ENCODE results near the gene FNIP2. TPM values are rescaled to one million over a fixed set of nuclear protein-coding genes. Genes with fewer than 3 reads are reported as not detected.

FNIP2 gene
- total RNA-seq, 2 donors from 2014 or later, result 26.7 to 38.2 TPM

DNA sequence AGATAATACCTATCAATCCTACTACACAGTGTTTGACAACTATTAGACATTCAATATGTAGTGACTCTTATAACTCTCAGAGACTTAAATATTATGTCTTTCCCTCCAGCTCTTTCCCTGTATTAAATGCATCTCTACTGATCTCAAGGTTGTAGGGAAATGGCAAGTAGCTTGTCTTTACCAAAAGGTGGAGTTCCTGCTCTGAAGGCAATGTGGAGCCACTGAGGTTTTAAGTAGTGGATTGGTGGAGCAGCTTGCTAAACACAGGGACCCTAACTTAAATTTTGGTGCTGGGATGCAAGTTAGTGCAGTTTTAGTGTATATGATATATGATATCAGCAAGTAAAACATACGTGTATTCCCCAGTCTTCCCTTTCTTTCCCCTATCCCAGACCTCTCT lies 13.1 kb downstream of the FNIP2 start:
- H3K36me3 ChIP-seq (replicated peaks in 1 of 2; ENCODE audit: insufficient read depth in 1 of 2, low read depth in 2 of 2), result no peaks in the 10 kb centered on the region
- DNase-seq, result no peak
- H3K4me1 ChIP-seq, result peaks cover 67% of the 10 kb centered on the region
- no peaks in the 10 kb centered on the region for H3K9me3 ChIP-seq
- ATAC-seq, result no peak
- intact Hi-C loops (cut with DNase I), result no loop called here
- peak overlapping the region in 3 of 4 donors; percentile 25 to 69 (median 39) for H3K27ac ChIP-seq
- WGBS, 2 donors, result 14 to 33% methylated on average over 1 of the region's 1 CpG
- TF ChIP-seq, protein P1, sequence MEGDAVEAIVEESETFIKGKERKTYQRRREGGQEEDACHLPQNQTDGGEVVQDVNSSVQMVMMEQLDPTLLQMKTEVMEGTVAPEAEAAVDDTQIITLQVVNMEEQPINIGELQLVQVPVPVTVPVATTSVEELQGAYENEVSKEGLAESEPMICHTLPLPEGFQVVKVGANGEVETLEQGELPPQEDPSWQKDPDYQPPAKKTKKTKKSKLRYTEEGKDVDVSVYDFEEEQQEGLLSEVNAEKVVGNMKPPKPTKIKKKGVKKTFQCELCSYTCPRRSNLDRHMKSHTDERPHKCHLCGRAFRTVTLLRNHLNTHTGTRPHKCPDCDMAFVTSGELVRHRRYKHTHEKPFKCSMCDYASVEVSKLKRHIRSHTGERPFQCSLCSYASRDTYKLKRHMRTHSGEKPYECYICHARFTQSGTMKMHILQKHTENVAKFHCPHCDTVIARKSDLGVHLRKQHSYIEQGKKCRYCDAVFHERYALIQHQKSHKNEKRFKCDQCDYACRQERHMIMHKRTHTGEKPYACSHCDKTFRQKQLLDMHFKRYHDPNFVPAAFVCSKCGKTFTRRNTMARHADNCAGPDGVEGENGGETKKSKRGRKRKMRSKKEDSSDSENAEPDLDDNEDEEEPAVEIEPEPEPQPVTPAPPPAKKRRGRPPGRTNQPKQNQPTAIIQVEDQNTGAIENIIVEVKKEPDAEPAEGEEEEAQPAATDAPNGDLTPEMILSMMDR (IDR thresholded peaks at IDR 0.05), result peak in 1 of 7 experiments; percentile 9
- no peak for TF ChIP-seq POLR2A (IDR thresholded peaks at IDR 0.05)
- no peaks in the 10 kb centered on the region for H3K27me3 ChIP-seq
- no peak overlapping the region for H3K4me3 ChIP-seq

DNA sequence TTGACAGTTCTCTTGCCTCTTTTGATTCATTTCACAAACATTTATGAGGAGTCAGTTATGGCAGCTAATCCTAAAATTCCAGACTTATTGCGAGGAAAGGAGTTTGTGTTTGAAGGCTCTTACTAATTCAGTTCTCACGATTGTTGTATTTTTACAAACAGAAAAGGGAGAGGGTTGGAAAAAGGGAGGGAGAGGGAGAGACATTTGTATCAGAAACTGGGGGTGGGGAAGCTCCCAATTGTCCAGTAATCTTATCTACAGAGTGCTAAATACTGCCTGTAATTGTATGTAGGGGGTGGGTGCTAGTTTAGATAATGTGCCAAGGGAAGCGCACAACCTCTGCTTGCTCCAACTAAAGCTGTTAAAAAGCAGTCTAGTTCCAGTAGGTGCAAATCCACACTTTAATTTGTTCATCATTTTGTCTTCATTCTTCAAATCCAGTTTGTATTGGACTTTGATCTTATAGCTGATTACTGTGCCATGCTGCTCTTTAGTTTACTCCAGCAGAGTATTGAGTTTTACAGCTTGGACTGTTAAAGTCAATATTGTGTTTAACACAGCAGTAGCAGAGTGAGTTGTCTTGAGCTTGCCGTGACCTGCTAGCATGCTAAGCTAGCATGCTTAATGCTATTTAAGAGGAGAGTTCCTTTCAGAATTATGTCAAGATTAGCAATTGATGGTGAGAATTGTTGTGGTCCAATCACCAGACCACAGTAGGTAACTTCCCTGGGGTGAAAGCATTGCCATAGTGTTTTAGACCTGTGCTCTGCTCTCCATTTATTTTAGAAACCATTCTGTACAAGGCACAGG lies 13.9 kb downstream of the FNIP2 start:
- Histone ChIP-seq H3K4me3 (no peak overlapping the region), H3K27ac (peak overlapping the region; percentile 25 to 69 (median 38)), H3K4me1 (peaks cover 64% of the 10 kb centered on the region), H3K9me3 (no peaks in the 10 kb centered on the region), H3K27me3 (no peaks in the 10 kb centered on the region), H3K36me3 (replicated peaks in 1 of 2; ENCODE audit: insufficient read depth in 1 of 2, low read depth in 2 of 2) (no peaks in the 10 kb centered on the region)
- WGBS, 2 donors, result 12 to 18% methylated on average over 4 of the region's 4 CpGs
- ATAC-seq (peak; percentile 75), DNase-seq (peak in 2 of 4 donors; percentile 25 to 41)
- intact Hi-C loops (cut with DNase I), result no loop called here
- TF ChIP-seq POLR2A (IDR thresholded peaks at IDR 0.05), result no peak
- TF ChIP-seq, protein P1 (IDR thresholded peaks at IDR 0.05), result no peak

GRCh38 chr4:158783785-158784184 lies 15.0 kb downstream of the FNIP2 start:
- H3K4me1 ChIP-seq, result peaks cover 58% of the 10 kb centered on the region
- H3K4me3 ChIP-seq, result no peak overlapping the region
- no peaks in the 10 kb centered on the region for H3K9me3 ChIP-seq
- 60 to 61% methylated on average over 2 of the region's 2 CpGs for WGBS, 2 donors
- TF ChIP-seq, protein P1 (IDR thresholded peaks at IDR 0.05), result no peak
- TF ChIP-seq POLR2A (IDR thresholded peaks at IDR 0.05), result no peak
- ATAC-seq (no peak), DNase-seq (no peak)
- peak overlapping the region in 3 of 4 donors; percentile 31 to 69 (median 44) for H3K27ac ChIP-seq
- no peaks in the 10 kb centered on the region for H3K27me3 ChIP-seq
- intact Hi-C loops (cut with DNase I), result no loop called here
- no peaks in the 10 kb centered on the region for H3K36me3 ChIP-seq (replicated peaks in 1 of 2; ENCODE audit: insufficient read depth in 1 of 2, low read depth in 2 of 2)

- Histone ChIP-seq H3K4me1 (peaks cover 65% of the 10 kb centered on the region), H3K9me3 (no peaks in the 10 kb centered on the region), H3K27me3 (no peaks in the 10 kb centered on the region), H3K36me3 (replicated peaks in 1 of 2; ENCODE audit: insufficient read depth in 1 of 2, low read depth in 2 of 2) (no peaks in the 10 kb centered on the region), H3K4me3 (no peak overlapping the region), H3K27ac (peak overlapping the region; percentile 36 to 53 (median 52))
- no peak for DNase-seq
- TF ChIP-seq POLR2A (IDR thresholded peaks at IDR 0.05), result no peak
- TF ChIP-seq, protein P1 (IDR thresholded peaks at IDR 0.05), result no peak
- intact Hi-C loops (cut with DNase I), result no loop called here
- WGBS, 2 donors, result 0 to 16% methylated on average over 1 of the region's 1 CpG
- peak; percentile 15 for ATAC-seq
Observed at GRCh38 chr4:158785718-158786117, 16.9 kb downstream of the FNIP2 start.
